H9 (cell line): ENCODE data around the gene CHGA. TPM values are rescaled to one million over a fixed set of nuclear protein-coding genes. Genes with fewer than 3 reads are reported as not detected.

Experiments
- DNase-seq: peaks from one replicate; pipeline ENCODE4 v3.0.0-alpha.2; 2017
- H2AFZ ChIP-seq: one replicate; pipeline ENCODE4 v1.6.1; 2013; ENCODE audit warnings: mild to moderate bottlenecking, low read length, control low read depth, moderate library complexity
- H2AK5ac ChIP-seq: 2 replicates; pipeline ENCODE4 v1.6.1; 2013; ENCODE audit warnings: low read length, control low read depth, mixed read lengths; ENCODE audit not compliant: insufficient read length
- H2BK120ac ChIP-seq: one replicate; pipeline ENCODE4 v1.6.1; 2013; ENCODE audit warnings: low read depth, mild to moderate bottlenecking, low read length, control low read depth, inconsistent platforms; ENCODE audit not compliant: poor library complexity, severe bottlenecking
- H2BK12ac ChIP-seq: 2 replicates; pipeline ENCODE4 v1.6.1; 2013; ENCODE audit warnings: low read length, control low read depth, mixed read lengths, low read depth; ENCODE audit not compliant: insufficient read length
- H2BK15ac ChIP-seq: 2 replicates; pipeline ENCODE4 v1.6.1; 2013; ENCODE audit warnings: low read depth, low read length, control low read depth
- H2BK20ac ChIP-seq: one replicate; pipeline ENCODE4 v1.6.1; 2013; ENCODE audit warnings: low read depth, mild to moderate bottlenecking, low read length, control low read depth, inconsistent platforms; ENCODE audit not compliant: poor library complexity, severe bottlenecking
- H2BK5ac ChIP-seq: 2 replicates; pipeline ENCODE4 v1.6.1; 2013; ENCODE audit warnings: low read length, control low read depth, mixed read lengths; ENCODE audit not compliant: insufficient read length
- H3K14ac ChIP-seq: 2 replicates; pipeline ENCODE4 v1.6.1; 2013; ENCODE audit warnings: low read length, control low read depth; ENCODE audit not compliant: insufficient read depth
- H3K18ac ChIP-seq: 2 replicates; pipeline ENCODE4 v1.6.1; 2013; ENCODE audit warnings: low read depth, mild to moderate bottlenecking, mixed read lengths, low read length, control low read depth; ENCODE audit not compliant: insufficient read length
- H3K23ac ChIP-seq: 2 replicates; pipeline ENCODE4 v1.6.1; 2013; ENCODE audit warnings: low read length, control low read depth, mixed read lengths, low read depth; ENCODE audit not compliant: insufficient read length
- H3K23me2 ChIP-seq: 2 replicates; pipeline ENCODE4 v1.6.1; 2013; ENCODE audit warnings: low read depth, mild to moderate bottlenecking, mixed read lengths, low read length, control low read depth; ENCODE audit not compliant: insufficient read length, poor library complexity, severe bottlenecking
- H3K27ac ChIP-seq: 2 replicates; pipeline ENCODE4 v1.5.1; 2013; ENCODE audit warnings: low read length, control low read depth, mixed read lengths, low read depth; ENCODE audit not compliant: insufficient read length
- H3K27me3 ChIP-seq: 2 replicates; pipeline ENCODE4 v1.6.1; 2013; ENCODE audit warnings: low read length, control low read depth, inconsistent platforms; ENCODE audit not compliant: insufficient read depth
- H3K4ac ChIP-seq: 2 replicates; pipeline ENCODE4 v1.6.1; 2013; ENCODE audit warnings: low read depth, mild to moderate bottlenecking, control low read depth, inconsistent platforms, low read length, moderate library complexity
- H3K4me1 ChIP-seq: 2 replicates; pipeline ENCODE4 v1.6.1; 2013; ENCODE audit warnings: low read length, control low read depth, inconsistent platforms; ENCODE audit not compliant: insufficient read depth
- H3K4me2 ChIP-seq: 2 replicates; pipeline ENCODE4 v1.6.1; 2013; ENCODE audit warnings: low read length, control low read depth, mixed read lengths; ENCODE audit not compliant: insufficient read length, insufficient read depth
- H3K56ac ChIP-seq: 2 replicates; pipeline ENCODE4 v1.6.1; 2013; ENCODE audit warnings: low read depth, mild to moderate bottlenecking, mixed read lengths, low read length, control low read depth; ENCODE audit not compliant: insufficient read length
- H3K79me1 ChIP-seq: 2 replicates; pipeline ENCODE4 v1.6.1; 2013; ENCODE audit warnings: low read depth, mild to moderate bottlenecking, moderate library complexity, low read length, control low read depth, inconsistent platforms; ENCODE audit not compliant: insufficient read depth, poor library complexity, severe bottlenecking
- H3K79me2 ChIP-seq: 2 replicates; pipeline ENCODE4 v1.6.1; 2013; ENCODE audit warnings: low read length, control low read depth, inconsistent platforms; ENCODE audit not compliant: insufficient read depth
- H3K9ac ChIP-seq: 2 replicates; pipeline ENCODE4 v1.6.1; 2013; ENCODE audit warnings: low read length, control low read depth, mixed read lengths; ENCODE audit not compliant: insufficient read length; ENCODE audit errors: extremely low read depth
- H3K9me3 ChIP-seq: one replicate; pipeline ENCODE4 v1.6.1; 2013; ENCODE audit warnings: low read depth, low read length, inconsistent platforms; ENCODE audit not compliant: control insufficient read depth
- H3T11ph ChIP-seq: one replicate; pipeline ENCODE4 v1.6.1; 2013; ENCODE audit warnings: mild to moderate bottlenecking, low read length, control low read depth, inconsistent platforms
- H4K20me1 ChIP-seq: one replicate; pipeline ENCODE4 v1.6.1; 2013; ENCODE audit not compliant: control insufficient read depth, insufficient read length, insufficient read depth
- H4K5ac ChIP-seq: 2 replicates; pipeline ENCODE4 v1.6.1; 2013; ENCODE audit warnings: low read depth, mild to moderate bottlenecking, mixed read lengths, low read length, control low read depth; ENCODE audit not compliant: insufficient read length
- H4K8ac ChIP-seq: replicated peaks from 2 replicates; pipeline ENCODE4 v1.6.1; 2013; ENCODE audit warnings: low read length, control low read depth, mixed read lengths, low read depth; ENCODE audit not compliant: insufficient read length
- H4K91ac ChIP-seq: 2 replicates; pipeline ENCODE4 v1.6.1; 2013; ENCODE audit warnings: low read depth, mild to moderate bottlenecking, moderate library complexity, mixed read lengths, low read length, control low read depth; ENCODE audit not compliant: insufficient read length
- H3K27ac Mint-ChIP-seq, 3 experiments: 2 replicates in 2 of 3; 3 replicates in 1 of 3; pipeline ENCODE4 v1.8.0; 2020 to 2021; ENCODE audit warnings: mixed read lengths in 3 of 3, mild to moderate bottlenecking in 1 of 3, moderate library complexity in 1 of 3
- H3K27me3 Mint-ChIP-seq: 2 replicates; pipeline ENCODE4 v1.8.0; 2021; ENCODE audit warnings: low read depth, mild to moderate bottlenecking, moderate library complexity, mixed read lengths
- H3K36me3 Mint-ChIP-seq, 3 experiments: 2 replicates in 2 of 3; 3 replicates in 1 of 3; pipeline ENCODE4 v1.8.0; 2020 to 2021; ENCODE audit warnings: low read depth in 3 of 3, mixed read lengths in 3 of 3; ENCODE audit not compliant: insufficient read depth in 1 of 3
- H3K4me1 Mint-ChIP-seq, 2 experiments: 2 replicates each; pipeline ENCODE4 v1.8.0; 2020; ENCODE audit warnings: mixed read lengths in 2 of 2
- H3K4me3 Mint-ChIP-seq, 2 experiments: 2 replicates in 1 of 2; 3 replicates in 1 of 2; pipeline ENCODE4 v1.8.0; 2020 to 2021; ENCODE audit warnings: mild to moderate bottlenecking in 2 of 2, mixed read lengths in 2 of 2, moderate library complexity in 1 of 2
- H3K9me3 Mint-ChIP-seq, 2 experiments: 2 replicates in 1 of 2; 3 replicates in 1 of 2; pipeline ENCODE4 v1.8.0; 2020; ENCODE audit warnings: mild to moderate bottlenecking in 2 of 2, mixed read lengths in 2 of 2, moderate library complexity in 1 of 2
- WGBS: extraction: QIAGEN DNeasy Blood & Tissue Kit; methylation state at CpG from one replicate; pipeline ENCODE4 v1.1.7; 2013; ENCODE audit warnings: missing lambda C conversion rate, low lambda C conversion rate, mixed read lengths; ENCODE audit not compliant: insufficient read length; ENCODE audit errors: extremely low coverage; 5-methylcytosine and 5-hydroxymethylcytosine counted together
- total RNA-seq: library from RNA; stranded (reverse); gene quantifications from 2 replicates; pipeline ENCODE4 v1.2.1, GENCODE V29; 2021
- TF ChIP-seq, protein P1 (sequence below): fragments of 200-600 bp; sonication (generic); conservative IDR thresholded peaks from 3 replicates; pipeline ENCODE4 v1.8.0; 2021; ENCODE audit warnings: antibody characterized with exemption, mild to moderate bottlenecking

Gene CHGA
- total RNA-seq, 1 experiment from 2014 or later: 6.7 TPM

DNA sequence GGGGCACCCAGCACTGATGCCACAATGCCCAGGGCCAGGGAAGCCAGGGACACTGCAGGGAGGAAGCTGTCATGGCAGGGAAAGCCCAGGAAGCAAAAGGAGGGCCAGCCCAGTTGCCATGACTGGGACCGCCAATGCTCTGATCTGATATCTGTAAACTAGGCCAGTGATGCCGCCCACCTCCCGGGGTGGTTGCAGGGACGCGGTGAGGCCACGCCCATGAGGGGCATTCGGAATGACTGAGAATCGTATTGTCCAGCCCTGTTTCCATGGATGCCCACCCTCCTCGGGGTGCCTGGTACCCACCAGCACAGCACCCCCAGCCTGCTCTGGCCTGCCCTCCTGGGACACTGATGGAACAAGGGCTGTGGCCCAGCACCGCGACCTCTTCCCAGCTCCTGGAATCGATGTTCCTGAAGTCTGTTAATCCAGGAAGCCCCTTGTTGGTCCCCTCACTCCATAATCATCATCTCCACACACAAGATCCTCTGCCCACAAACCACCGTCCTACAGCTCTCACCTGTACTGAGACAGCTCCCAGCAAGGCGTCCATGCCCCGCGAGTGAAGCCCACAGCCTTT is 48.7 kb downstream of the CHGA start:
- Mint-ChIP-seq H3K27ac (peak overlapping the region; percentile 5 to 90 (median 84); a peak in 5 of 7 replicates), H3K9me3 (peaks cover 0 to 9% of the 10 kb centered on the region in 2 experiments; a peak in 3 of 5 replicates), H3K36me3 (peaks cover 16 to 18% (median 17%) of the 10 kb centered on the region in 3 experiments), H3K4me1 (peaks cover 25 to 31% of the 10 kb centered on the region in 2 experiments), H3K4me3 (no peak overlapping the region), H3K27me3 (no peaks in the 10 kb centered on the region)
- H2AK5ac ChIP-seq: no peak overlapping the region
- no peaks in the 10 kb centered on the region for H4K20me1 ChIP-seq
- H3K27me3 ChIP-seq: no peaks in the 10 kb centered on the region
- no peaks in the 10 kb centered on the region for H3K9me3 ChIP-seq
- WGBS: no CpG with 5 or more reads among the region's 16 CpGs
- no peak overlapping the region for H3K4ac ChIP-seq
- H3K23me2 ChIP-seq: no peaks in the 10 kb centered on the region
- H2BK120ac ChIP-seq: no peak overlapping the region
- peaks cover 6% of the 10 kb centered on the region; the same call in 1 of the 2 replicates for H3K79me2 ChIP-seq
- no peak overlapping the region for H3K23ac ChIP-seq
- peaks cover 5% of the 10 kb centered on the region; the same call in 1 of the 2 replicates for H3K4me1 ChIP-seq
- H2BK15ac ChIP-seq: no peak overlapping the region
- no peak overlapping the region for H3K14ac ChIP-seq
- H2AFZ ChIP-seq: no peak overlapping the region
- no peak for DNase-seq
- no peak overlapping the region for H3K4me2 ChIP-seq
- H4K5ac ChIP-seq: no peak overlapping the region
- H3K9ac ChIP-seq: no peak overlapping the region
- no peak overlapping the region for H2BK20ac ChIP-seq
- H2BK5ac ChIP-seq: no peak overlapping the region
- H3K56ac ChIP-seq: no peak overlapping the region
- no peak overlapping the region for H4K91ac ChIP-seq
- H4K8ac ChIP-seq: no peak overlapping the region
- TF ChIP-seq, protein P1, sequence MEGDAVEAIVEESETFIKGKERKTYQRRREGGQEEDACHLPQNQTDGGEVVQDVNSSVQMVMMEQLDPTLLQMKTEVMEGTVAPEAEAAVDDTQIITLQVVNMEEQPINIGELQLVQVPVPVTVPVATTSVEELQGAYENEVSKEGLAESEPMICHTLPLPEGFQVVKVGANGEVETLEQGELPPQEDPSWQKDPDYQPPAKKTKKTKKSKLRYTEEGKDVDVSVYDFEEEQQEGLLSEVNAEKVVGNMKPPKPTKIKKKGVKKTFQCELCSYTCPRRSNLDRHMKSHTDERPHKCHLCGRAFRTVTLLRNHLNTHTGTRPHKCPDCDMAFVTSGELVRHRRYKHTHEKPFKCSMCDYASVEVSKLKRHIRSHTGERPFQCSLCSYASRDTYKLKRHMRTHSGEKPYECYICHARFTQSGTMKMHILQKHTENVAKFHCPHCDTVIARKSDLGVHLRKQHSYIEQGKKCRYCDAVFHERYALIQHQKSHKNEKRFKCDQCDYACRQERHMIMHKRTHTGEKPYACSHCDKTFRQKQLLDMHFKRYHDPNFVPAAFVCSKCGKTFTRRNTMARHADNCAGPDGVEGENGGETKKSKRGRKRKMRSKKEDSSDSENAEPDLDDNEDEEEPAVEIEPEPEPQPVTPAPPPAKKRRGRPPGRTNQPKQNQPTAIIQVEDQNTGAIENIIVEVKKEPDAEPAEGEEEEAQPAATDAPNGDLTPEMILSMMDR: no peak
- H2BK12ac ChIP-seq: no peak overlapping the region
- H3K27ac ChIP-seq: no peak overlapping the region
- H3K18ac ChIP-seq: no peak overlapping the region
- no peak overlapping the region for H3T11ph ChIP-seq
- H3K79me1 ChIP-seq: peaks cover 3% of the 10 kb centered on the region
